SK-N-SH treated with all-trans-retinoic acid at 6 μM for 48 hours (cell line): Measurements from ENCODE around the gene MVB12B.

Experiments used
- ATAC-seq: fragments of 200-7000 bp; cut with Tn5 transposase; 3 replicates; pipeline ENCODE4 v1.9.1; 2020; ENCODE audit warnings: mild to moderate bottlenecking, moderate library complexity
- ARNTL ChIP-seq: fragments of 450-650 bp; formaldehyde crosslinking; IDR thresholded peaks from 2 replicates; pipeline ENCODE4 v1.5.0; 2020; ENCODE audit warnings: low read depth, mild to moderate bottlenecking, moderate library complexity, borderline replicate concordance
- BACH2 ChIP-seq: fragments of 250-450 bp; sonication (Bioruptor Pico); IDR thresholded peaks from 2 replicates; pipeline ENCODE4 v1.9.0; 2021; ENCODE audit warnings: mild to moderate bottlenecking, borderline replicate concordance
- CREB5 ChIP-seq: fragments of 250-450 bp; sonication (Bioruptor Pico); IDR thresholded peaks from 2 replicates; pipeline ENCODE4 v1.5.1; 2020; ENCODE audit warnings: low read depth, mild to moderate bottlenecking, moderate library complexity
- CSDC2 ChIP-seq: fragments of 250-450 bp; sonication (Bioruptor Pico); IDR thresholded peaks from 2 replicates; pipeline ENCODE4 v1.5.0; 2020; ENCODE audit warnings: mild to moderate bottlenecking, moderate library complexity
- GLIS3 ChIP-seq: fragments of 250-450 bp; sonication (Bioruptor Pico); IDR thresholded peaks from 2 replicates; pipeline ENCODE4 v1.5.0; 2020; ENCODE audit warnings: mild to moderate bottlenecking, moderate library complexity
- ISL1 ChIP-seq: fragments of 250-450 bp; sonication (Bioruptor Pico); IDR thresholded peaks from 2 replicates; pipeline ENCODE4 v2.1.2; 2022; ENCODE audit warnings: mild to moderate bottlenecking, moderate library complexity
- OSR1 ChIP-seq: fragments of 250-450 bp; sonication (Bioruptor Pico); IDR thresholded peaks from 2 replicates; pipeline ENCODE4 v1.8.0; 2022; ENCODE audit warnings: moderate library complexity, mild to moderate bottlenecking, inconsistent platforms
- PATZ1 ChIP-seq: fragments of 250-450 bp; sonication (Bioruptor Pico); IDR thresholded peaks from 2 replicates; pipeline ENCODE4 v1.8.0; 2020; ENCODE audit warnings: mild to moderate bottlenecking, moderate library complexity, borderline replicate concordance
- PPARA ChIP-seq: fragments of 250-450 bp; sonication (Bioruptor Pico); IDR thresholded peaks from 2 replicates; pipeline ENCODE4 v1.5.0; 2020; ENCODE audit warnings: mild to moderate bottlenecking, borderline replicate concordance
- RARB ChIP-seq: fragments of 250-450 bp; sonication (Bioruptor Pico); IDR thresholded peaks from 2 replicates; pipeline ENCODE4 v1.8.0; 2021; ENCODE audit warnings: mild to moderate bottlenecking, moderate library complexity
- SNAI2 ChIP-seq: fragments of 250-450 bp; sonication (Bioruptor Pico); IDR thresholded peaks from 2 replicates; pipeline ENCODE4 v1.5.0; 2020; ENCODE audit warnings: mild to moderate bottlenecking, moderate library complexity
- TCF4 ChIP-seq: fragments of 250-450 bp; sonication (Bioruptor Pico); IDR thresholded peaks from 2 replicates; pipeline ENCODE4 v1.8.0; 2021; ENCODE audit warnings: mild to moderate bottlenecking, moderate library complexity, borderline replicate concordance
- TOX ChIP-seq: fragments of 250-450 bp; sonication (Bioruptor Pico); IDR thresholded peaks from 2 replicates; pipeline ENCODE4 v1.8.0; 2021; ENCODE audit warnings: mild to moderate bottlenecking, moderate library complexity, borderline replicate concordance
- TSHZ2 ChIP-seq: fragments of 250-450 bp; sonication (Bioruptor Pico); IDR thresholded peaks from 2 replicates; pipeline ENCODE4 v1.5.0; 2020; ENCODE audit warnings: mild to moderate bottlenecking, moderate library complexity
- ZC3H10 ChIP-seq: fragments of 250-450 bp; sonication (Bioruptor Pico); IDR thresholded peaks from 2 replicates; pipeline ENCODE4 v1.5.1; 2021; ENCODE audit warnings: mild to moderate bottlenecking, moderate library complexity
- ZFP3 ChIP-seq: fragments of 250-450 bp; sonication (Bioruptor Pico); IDR thresholded peaks from 2 replicates; pipeline ENCODE4 v1.5.0; 2020; ENCODE audit warnings: mild to moderate bottlenecking, moderate library complexity
- ZFP30 ChIP-seq: fragments of 450-650 bp; formaldehyde crosslinking; IDR thresholded peaks from 2 replicates; pipeline ENCODE4 v1.5.0; 2022; ENCODE audit warnings: mild to moderate bottlenecking, moderate library complexity
- ZNF565 ChIP-seq: fragments of 450-650 bp; formaldehyde crosslinking; conservative IDR thresholded peaks from 2 replicates; pipeline ENCODE4 v1.5.0; 2020; ENCODE audit warnings: low read depth, mild to moderate bottlenecking, moderate library complexity
- ZNF70 ChIP-seq: fragments of 450-650 bp; formaldehyde crosslinking; IDR thresholded peaks from 2 replicates; pipeline ENCODE4 v1.5.0; 2020; ENCODE audit warnings: mild to moderate bottlenecking, moderate library complexity
- ZNF8 ChIP-seq: fragments of 450-650 bp; formaldehyde crosslinking; IDR thresholded peaks from 2 replicates; pipeline ENCODE4 v1.5.0; 2020; ENCODE audit warnings: mild to moderate bottlenecking, moderate library complexity
- TF ChIP-seq, protein P1 (sequence below): fragments of 250-450 bp; sonication (Bioruptor Pico); IDR thresholded peaks from 2 replicates; pipeline ENCODE4 v1.5.1; 2021; ENCODE audit warnings: mild to moderate bottlenecking, moderate library complexity

MVB12B gene

GRCh38 chr9:126304207-126304970 lies 22.2 kb upstream of the MVB12B start (continued):
- no peak for TF ChIP-seq RARB (CRISPR knock-in tag)
- TF ChIP-seq TOX (CRISPR knock-in tag) = no peak
- no peak for TF ChIP-seq ZNF70 (CRISPR knock-in tag)
- no peak for TF ChIP-seq SNAI2 (CRISPR knock-in tag)
- TF ChIP-seq CSDC2 (CRISPR knock-in tag) = no peak
- no peak for TF ChIP-seq OSR1
- no peak for TF ChIP-seq CREB5 (CRISPR knock-in tag)
- TF ChIP-seq ISL1 (CRISPR knock-in tag) = no peak
- TF ChIP-seq PATZ1 (CRISPR knock-in tag) = no peak
- TF ChIP-seq BACH2 (CRISPR knock-in tag) = no peak
- no peak for TF ChIP-seq GLIS3 (CRISPR knock-in tag)

GRCh38 chr9:126304971-126305320 lies 21.7 kb upstream of the MVB12B start:
- no peak for ATAC-seq

GRCh38 chr9:126306071-126306647 lies 20.5 kb upstream of the MVB12B start:
- no peak for ATAC-seq
- TF ChIP-seq GLIS3 (CRISPR knock-in tag) = no peak
- no peak for TF ChIP-seq OSR1
- TF ChIP-seq TSHZ2 (CRISPR knock-in tag) = no peak
- TF ChIP-seq, all 23 proteins: peak for 0

More at GRCh38 chr9:126304971-126305320, 21.7 kb upstream of the MVB12B start:
- TF ChIP-seq ISL1 (CRISPR knock-in tag) = no peak
- no peak for TF ChIP-seq TCF4
- TF ChIP-seq GLIS3 (CRISPR knock-in tag) = no peak
- TF ChIP-seq ZNF70 (CRISPR knock-in tag) = no peak
- TF ChIP-seq TOX (CRISPR knock-in tag) = no peak
- no peak for TF ChIP-seq ZNF565 (CRISPR knock-in tag)
- TF ChIP-seq ZC3H10 = no peak
- no peak for TF ChIP-seq RARB (CRISPR knock-in tag)
- TF ChIP-seq PATZ1 (CRISPR knock-in tag) = no peak
- TF ChIP-seq ZFP30 (CRISPR knock-in tag) = no peak

- ATAC-seq = no peak; the same call in 2 of the 3 replicates
- TF ChIP-seq RARB (CRISPR knock-in tag) = no peak
- no peak for TF ChIP-seq ZFP30 (CRISPR knock-in tag)
- TF ChIP-seq TOX (CRISPR knock-in tag) = no peak
- TF ChIP-seq ZNF8 = no peak
- TF ChIP-seq ZFP3 (CRISPR knock-in tag) = no peak
- TF ChIP-seq ZNF70 (CRISPR knock-in tag) = no peak
- no peak for TF ChIP-seq ARNTL
- TF ChIP-seq PATZ1 (CRISPR knock-in tag) = no peak
- TF ChIP-seq, protein P1, sequence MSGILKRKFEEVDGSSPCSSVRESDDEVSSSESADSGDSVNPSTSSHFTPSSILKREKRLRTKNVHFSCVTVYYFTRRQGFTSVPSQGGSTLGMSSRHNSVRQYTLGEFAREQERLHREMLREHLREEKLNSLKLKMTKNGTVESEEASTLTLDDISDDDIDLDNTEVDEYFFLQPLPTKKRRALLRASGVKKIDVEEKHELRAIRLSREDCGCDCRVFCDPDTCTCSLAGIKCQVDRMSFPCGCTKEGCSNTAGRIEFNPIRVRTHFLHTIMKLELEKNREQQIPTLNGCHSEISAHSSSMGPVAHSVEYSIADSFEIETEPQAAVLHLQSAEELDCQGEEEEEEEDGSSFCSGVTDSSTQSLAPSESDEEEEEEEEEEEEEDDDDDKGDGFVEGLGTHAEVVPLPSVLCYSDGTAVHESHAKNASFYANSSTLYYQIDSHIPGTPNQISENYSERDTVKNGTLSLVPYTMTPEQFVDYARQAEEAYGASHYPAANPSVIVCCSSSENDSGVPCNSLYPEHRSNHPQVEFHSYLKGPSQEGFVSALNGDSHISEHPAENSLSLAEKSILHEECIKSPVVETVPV (CRISPR knock-in tag) = no peak
- no peak for TF ChIP-seq PPARA (CRISPR knock-in tag)
- TF ChIP-seq OSR1 = no peak
Measured at GRCh38 chr9:126307322-126308061, 19.1 kb upstream of the MVB12B start.
